ENCODE measurements around the gene GAS2L2.
"Not testable (repeated sequence)": the region's sequence is repeated elsewhere in the genome, so short reads cannot be mapped to it uniquely, and the experiment has no call there.

Gene GAS2L2

GRCh38 chr17:35726127-35726952, 26.7 kb downstream of the GAS2L2 start:
- DNase-seq, result no peak

- no peak for DNase-seq
Observed at GRCh38 chr17:35725802-35726126, 27.3 kb downstream of the GAS2L2 start.

DNA sequence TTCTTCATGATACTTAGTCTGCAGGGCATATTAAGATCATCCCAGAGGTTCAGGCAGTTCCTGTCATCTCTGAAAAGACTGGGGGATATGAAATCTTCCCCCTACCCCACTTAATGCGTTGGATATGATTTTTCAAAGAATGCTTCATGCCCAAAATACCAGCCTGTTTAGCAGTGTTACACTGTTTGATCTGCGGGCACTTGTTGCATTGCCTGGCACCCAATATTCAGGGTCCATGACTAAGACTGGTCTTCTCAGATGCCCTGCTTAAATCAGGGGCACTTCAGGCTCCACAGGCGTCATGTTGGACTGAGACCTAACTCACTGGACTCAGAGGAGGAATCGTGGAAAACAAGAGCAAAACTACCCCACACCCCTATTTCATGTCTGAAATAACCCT, 28.0 kb downstream of the GAS2L2 start:
- no peak for DNase-seq

- DNase-seq, result no peak
Observed at GRCh38 chr17:35723735-35724134, 29.3 kb downstream of the GAS2L2 start.

- no peak for DNase-seq
Observed at GRCh38 chr17:35717475-35717874, 35.6 kb downstream of the GAS2L2 start.

- DNase-seq, result no peak
Observed at GRCh38 chr17:35716897-35717465, 36.1 kb downstream of the GAS2L2 start.

DNA sequence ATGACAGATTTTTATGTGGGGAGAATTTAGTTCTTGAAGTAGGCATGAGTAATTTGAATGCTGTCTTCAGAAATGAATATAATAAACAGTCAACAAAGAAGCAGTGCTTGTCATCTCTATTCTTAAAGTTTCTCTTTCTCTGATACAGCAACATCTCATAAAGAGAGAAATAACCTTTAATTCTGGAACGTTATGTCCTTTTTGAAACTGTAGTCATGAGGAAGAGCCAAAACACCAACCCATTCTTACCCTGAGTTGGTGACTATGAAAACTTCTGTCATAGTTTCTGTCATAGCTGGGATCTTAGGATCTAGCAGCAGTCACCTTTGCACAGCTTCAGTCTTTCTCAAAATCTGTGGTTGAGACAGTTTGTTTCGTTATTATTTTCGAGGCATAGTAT, 36.9 kb downstream of the GAS2L2 start:
- no peak for DNase-seq

- no peak for DNase-seq
Observed at GRCh38 chr17:35715416-35715815, 37.6 kb downstream of the GAS2L2 start.

- DNase-seq, result no peak
Observed at GRCh38 chr17:35714988-35715387, 38.1 kb downstream of the GAS2L2 start.

GRCh38 chr17:35713069-35713728, 39.8 kb downstream of the GAS2L2 start:
- DNase-seq, result no peak

GRCh38 chr17:35710950-35711349, 42.1 kb downstream of the GAS2L2 start:
- DNase-seq, result no peak

DNA sequence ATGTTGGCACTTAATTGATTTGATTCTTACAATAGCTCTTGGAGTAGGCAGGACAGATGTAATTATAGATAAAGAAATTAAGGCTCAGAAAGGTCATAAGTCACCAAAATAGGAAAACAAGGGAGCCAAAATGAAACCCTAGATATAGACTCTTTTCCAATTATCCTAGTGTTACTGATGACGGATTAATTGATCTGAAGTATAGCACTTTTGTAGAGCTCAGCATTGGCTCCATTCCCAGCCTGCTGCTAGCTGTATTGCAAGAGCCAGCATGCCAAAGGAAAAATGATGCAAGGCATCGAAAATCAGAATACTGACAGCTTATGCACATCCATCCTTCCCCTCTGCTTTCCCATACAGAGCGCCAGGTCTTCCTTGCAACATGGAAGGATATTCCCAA, 43.2 kb downstream of the GAS2L2 start:
- DNase-seq, result no peak

GRCh38 chr17:35708951-35709350, 44.1 kb downstream of the GAS2L2 start:
- no peak for DNase-seq

GRCh38 chr17:35708149-35708548, 44.9 kb downstream of the GAS2L2 start:
- DNase-seq, result no peak

DNA sequence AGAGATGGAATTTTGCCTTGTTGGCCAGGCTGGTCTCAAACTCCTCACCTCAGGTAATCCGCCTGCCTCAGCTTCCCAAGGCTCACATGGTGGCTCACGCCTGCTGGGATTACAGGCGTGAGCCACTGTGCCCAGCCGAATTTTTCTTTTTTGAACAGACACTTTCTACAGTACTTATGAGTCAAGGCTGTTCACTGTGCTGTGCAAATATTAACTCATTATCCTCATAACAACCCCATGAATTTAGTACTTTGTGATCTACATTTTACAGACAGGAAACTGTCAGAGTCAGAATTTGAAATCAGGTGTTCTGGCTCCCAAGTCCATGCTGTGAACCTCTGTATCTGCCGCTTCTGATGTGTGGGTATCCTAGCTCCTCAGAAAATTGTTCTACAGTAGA, 47.3 kb downstream of the GAS2L2 start:
- no peak for DNase-seq

DNA sequence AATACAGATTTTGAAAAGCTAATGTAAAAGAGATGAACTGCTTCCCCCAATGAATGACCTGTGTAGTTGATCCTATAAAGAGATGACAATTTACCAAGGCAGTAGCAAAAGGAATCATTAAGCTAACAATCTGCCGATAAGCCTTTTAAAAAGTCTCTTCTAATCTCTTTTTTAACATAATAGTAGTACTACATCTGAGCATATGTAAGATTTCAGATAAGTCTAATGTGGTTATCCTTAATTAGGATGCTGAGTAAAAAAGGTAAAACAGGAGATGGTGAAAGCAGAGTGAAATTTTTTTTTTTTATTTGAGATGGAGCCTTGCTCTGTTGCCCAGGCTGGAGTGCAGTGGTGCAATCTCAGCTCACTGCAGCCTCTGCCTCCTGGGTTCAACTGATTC, 47.8 kb downstream of the GAS2L2 start:
- DNase-seq, result no peak

- not testable (repeated sequence) for DNase-seq
Observed at GRCh38 chr17:35703308-35703707, 49.7 kb downstream of the GAS2L2 start.

- no peak for DNase-seq
Observed at GRCh38 chr17:35701491-35701890, 51.5 kb downstream of the GAS2L2 start.

- no peak for DNase-seq
Observed at GRCh38 chr17:35700150-35700549, 52.9 kb downstream of the GAS2L2 start.

DNA sequence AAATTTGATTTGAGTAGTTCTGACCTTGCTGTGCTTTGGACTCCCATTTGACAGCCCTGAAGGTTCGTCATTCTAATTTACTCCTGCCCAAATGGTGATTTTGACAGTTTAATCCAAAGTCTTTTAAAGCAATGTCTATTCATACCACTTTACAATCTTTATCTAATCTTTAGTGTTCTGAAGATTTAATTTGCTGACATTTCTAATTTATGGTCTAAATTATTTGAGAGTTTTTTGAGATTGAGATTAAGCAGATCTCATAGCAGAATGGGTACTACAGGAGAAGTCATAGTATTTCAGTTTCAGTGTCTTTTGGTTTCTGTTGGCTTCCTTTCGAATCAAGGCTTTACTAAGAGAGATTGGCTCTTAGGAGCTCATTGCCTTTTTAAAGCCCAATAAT, 54.2 kb downstream of the GAS2L2 start:
- no peak for DNase-seq

DNA sequence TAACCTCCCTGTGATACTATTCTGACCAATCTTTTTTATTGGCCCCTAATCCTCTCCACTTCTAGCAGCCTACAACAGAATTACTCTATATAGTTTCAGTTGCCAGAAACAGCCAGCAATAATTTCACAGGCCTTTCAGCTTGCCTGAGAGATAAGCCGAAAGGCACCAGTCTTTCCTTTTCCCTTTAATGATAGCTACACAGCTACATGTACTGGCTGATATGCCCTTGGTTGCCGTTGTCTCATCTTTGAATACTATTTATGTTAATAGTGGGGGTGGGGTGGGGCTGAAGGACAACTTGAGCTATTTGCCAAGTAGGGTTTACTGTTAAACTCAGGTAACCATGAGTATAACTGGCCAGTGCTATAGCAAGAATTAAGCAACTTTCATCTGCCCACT, 57.4 kb downstream of the GAS2L2 start:
- DNase-seq, result no peak

GRCh38 chr17:35694906-35695305, 58.1 kb downstream of the GAS2L2 start:
- DNase-seq, result no peak
